ENCODE data around the gene ATP6AP1.

Gene ATP6AP1

DNA sequence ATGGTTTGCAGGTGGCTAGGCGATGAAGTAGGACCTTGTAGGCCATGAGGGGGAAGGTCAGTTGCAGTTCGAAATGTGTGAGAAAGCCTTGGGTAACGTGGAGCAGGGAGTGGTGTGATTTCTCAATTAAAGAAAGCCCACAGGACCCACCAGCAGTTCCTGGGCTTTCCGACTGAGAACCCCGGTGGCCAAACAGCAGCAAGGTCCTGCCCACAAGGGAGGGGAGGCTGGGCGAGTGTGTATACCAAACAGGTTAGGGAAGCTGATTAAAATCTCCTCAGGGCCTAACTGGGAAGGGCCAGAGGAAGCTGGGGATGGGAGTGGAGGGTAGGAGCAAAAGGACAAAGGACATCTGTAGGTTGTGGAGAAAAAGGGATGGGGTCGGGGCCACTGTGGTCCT lies 2.4 kb downstream of the ATP6AP1 start:
- no peak for DNase-seq (ENCODE audit: low read depth)

DNA sequence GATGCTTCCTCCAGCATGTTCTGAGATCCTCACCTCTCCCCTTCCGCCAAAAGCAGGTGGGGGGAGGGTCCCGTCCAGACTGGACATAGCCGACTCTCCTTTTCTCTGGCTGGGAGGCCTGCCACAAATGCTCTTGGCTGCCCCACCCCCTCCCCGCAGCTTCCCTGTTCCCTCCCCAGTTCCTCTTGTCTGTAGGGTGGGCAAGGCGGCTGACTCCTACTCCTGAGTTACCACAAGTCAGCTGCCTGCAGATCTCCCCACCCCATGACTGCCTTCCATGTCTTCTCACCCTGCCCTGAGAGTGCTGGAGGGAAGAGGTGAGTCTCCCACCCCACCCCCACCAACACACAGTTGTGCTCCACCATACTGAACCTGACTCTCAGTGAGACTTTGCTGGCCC lies 2.9 kb downstream of the ATP6AP1 start:
- DNase-seq (ENCODE audit: low read depth): no peak

DNA sequence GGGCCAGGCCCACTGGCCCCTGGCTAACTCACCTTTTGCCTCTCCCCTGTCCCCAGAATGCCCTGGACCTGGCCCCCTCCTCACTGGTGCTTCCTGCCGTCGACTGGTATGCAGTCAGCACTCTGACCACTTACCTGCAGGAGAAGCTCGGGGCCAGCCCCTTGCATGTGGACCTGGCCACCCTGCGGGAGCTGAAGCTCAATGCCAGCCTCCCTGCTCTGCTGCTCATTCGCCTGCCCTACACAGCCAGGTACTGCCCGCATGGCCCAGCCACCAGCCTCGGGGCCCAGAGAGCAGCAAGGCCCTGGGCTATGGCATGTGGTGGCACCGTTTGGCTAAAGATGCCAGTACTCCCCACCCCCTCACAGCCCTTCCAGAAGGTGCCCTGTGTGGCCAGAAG lies 3.7 kb downstream of the ATP6AP1 start:
- DNase-seq (ENCODE audit: low read depth): no peak

DNA sequence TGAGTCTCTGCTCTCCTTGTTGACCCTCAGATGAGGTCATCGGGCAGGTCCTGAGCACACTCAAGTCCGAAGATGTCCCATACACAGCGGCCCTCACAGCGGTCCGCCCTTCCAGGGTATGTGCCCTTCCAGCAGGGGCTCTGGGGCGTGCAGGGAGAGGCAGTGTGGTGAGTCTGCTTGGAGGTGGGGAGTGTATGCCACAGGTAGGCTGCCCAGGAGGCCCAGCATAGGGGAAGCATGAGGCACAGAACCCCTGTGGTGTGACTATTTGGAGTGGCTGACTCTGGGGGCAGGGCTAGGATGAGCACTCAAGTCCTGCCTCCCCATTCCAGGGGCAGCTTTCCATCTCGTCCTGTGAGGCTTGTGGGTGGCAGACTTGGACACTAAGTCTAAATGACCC lies 5.1 kb downstream of the ATP6AP1 start:
- DNase-seq (ENCODE audit: low read depth): no peak

DNA sequence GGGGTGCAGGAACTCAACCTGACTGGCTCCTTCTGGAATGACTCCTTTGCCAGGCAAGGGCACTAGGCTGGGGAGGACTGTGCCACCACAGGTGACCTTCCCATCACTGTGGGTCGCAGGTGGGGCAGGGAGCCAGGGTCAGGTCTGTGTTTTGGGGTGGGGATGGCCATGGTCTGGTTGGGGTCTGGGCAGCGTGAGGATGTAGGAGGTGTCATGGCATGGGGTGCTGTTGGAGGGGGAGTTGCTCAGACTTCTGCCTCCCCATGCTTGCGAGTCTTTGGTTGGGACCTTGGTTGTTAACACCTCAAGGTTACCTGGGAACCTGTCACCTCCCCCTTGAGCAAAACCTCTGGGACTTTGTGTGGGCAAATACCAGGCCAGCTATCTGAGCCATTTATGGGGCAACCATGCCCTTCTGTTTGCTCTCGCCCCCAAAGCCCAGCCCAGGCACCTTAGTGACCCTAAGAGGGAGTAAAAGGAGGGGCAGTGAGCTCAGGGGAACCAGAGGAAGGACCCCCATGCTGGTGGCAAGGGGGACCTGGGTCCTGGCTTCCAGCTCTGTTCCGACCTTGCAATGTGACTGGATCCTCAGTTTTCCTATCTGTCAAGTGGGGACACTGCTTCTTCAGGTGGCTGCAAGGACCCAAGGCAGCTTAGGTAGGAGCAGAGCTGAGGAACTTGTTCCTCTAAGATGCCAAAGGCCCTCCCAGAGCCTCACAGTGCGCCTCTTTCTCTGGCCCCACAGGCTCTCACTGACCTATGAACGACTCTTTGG lies 6.1 kb downstream of the ATP6AP1 start:
- DNase-seq (ENCODE audit: low read depth): no peak

DNA sequence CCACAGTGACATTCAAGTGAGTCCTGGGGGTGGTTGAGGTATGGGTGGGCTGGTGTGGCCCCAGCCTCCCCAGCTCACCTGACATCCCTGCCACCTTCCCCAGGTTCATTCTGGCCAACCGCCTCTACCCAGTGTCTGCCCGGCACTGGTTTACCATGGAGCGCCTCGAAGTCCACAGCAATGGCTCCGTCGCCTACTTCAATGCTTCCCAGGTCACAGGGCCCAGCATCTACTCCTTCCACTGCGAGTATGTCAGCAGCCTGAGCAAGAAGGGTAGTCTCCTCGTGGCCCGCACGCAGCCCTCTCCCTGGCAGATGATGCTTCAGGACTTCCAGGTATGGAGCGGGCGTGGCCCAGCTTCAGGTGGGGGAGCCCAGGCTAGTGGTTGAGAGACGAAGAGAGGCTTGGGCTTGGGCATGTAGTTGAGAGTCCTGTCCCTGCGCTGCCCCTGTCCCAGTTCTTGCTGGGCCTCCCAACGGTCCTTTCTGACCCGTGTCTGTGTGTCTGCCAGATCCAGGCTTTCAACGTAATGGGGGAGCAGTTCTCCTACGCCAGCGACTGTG lies 6.8 kb downstream of the ATP6AP1 start:
- no peak for DNase-seq (ENCODE audit: low read depth)

DNA sequence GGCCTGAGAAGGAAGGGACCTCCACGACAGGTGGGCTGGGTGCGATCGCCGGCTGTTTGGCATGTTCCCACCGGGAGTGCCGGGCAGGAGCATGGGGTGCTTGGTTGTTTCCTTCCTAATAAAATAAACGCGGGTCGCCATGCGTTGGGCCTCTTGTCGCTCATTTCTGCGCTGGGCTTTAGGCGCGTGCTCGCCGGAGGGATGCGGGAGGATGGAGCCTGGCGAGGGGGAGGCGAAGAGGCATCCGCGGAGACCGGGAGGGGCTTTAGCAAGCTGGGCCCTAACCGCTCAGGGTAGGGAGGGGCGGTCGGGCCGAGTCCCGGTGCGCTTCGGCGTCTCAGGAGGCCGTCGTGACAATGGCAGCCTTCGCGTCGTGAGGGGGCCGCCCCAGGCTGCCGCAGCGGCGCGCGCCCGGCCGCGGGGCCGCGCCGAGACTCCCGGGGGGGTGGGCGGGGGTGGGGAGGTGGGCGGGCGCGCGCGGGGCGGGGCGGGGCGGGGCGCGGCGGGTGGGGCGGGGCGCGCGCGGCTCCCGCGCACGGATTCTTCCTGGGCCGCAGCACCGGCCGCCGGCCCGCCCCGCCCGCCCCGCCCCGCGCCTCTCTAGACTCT lies 8.0 kb downstream of the ATP6AP1 start:
- DNase-seq (ENCODE audit: low read depth): peak; percentile 46

DNA sequence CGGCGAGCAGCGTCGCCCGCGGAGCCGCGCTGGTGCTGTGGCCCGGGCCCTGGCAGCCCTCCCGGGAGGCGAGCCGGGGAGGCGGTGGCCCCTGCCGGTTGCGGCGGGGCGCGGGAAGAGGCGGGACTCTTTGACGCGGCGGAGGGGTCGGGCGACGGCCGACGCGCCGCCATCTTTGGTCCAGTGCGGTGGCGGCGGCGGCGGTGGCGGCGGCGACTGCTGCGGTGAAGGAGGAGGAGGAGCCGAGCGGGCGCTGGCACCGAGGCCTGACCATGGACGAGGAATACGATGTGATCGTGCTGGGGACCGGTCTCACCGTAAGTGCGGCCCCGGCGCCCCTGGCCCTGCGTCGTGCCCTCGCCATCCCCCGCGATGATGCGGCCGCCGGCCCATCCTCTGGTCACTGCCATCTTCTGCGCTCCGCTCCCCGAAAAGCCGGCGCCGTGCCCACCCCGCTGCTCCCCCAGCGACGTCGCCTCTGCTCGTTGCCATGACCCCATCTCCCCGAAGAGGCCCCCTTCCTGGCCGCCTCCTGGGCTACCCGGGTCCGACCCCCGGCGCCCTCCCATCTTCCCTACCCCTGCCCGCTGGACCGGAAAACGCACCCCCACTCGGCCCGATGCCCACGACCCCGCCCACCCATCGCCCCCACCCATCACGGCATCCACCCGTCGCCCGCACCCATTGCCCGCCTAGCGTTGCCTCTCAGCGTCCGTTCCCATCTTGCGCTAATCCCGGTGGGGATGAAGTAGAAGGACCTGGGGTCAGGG lies 8.7 kb downstream of the ATP6AP1 start, which contains the start of gene GDI1:
Gene GDI1 (plus strand): TSS at position 172 of the 770 bp plus-strand sequence. CDS start 101 bp downstream, at position 273.
- DNase-seq (ENCODE audit: low read depth): peak; percentile 42

DNA sequence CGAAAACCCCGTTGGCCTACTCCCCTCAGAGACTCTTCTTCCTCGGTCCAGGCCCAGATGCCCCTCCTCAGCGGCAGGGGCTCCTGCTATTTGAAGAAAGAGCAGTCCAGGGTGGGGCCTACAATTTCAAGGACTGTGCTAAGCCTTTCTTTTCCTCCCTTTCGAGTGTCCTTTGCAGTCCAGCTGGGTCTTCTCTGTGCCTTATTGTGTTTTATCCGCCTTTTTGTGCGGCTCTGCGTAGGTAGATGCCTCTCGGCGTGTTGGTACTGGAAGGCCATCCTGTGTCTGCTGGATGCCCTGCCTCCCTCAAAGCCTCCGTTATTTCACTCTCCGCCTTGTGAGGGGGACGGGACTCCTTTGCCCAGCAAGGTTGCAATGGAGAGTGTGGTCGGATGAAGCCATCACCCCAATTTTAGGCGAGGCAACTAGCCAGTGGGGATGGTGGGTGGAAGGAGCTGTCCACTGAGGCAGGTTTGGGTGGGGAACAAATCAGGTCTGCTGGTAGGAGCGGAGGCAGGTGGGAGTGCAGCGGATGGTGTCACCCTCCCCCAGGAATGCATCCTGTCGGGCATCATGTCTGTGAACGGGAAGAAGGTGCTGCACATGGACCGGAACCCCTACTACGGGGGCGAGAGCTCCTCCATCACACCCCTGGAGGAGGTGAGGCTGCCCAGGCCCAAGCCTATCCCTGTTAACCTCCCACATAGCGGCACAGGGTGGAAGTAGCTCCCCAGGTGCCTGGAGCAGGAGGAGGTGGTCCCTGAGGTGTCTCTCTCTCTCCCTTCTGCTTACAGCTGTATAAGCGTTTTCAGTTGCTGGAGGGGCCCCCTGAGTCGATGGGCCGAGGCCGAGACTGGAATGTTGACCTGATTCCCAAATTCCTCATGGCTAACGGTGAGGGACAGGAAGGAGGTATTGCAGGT lies 9.8 kb downstream of the ATP6AP1 start:
- no peak for DNase-seq (ENCODE audit: low read depth)

DNA sequence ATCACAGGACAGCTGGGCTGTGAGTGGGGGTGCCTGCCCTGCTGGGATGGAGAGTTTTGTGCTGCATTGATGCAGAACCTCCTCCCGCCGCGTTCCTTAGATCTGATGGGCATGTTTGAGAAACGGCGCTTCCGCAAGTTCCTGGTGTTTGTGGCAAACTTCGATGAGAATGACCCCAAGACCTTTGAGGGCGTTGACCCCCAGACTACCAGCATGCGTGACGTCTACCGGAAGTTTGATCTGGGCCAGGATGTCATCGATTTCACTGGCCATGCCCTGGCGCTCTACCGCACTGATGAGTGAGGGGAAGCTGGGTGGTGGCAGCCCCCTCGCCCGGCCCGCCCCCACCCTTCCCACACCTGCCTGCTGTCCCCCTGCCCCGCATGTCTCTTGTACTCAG lies 11.4 kb downstream of the ATP6AP1 start:
- no peak for DNase-seq (ENCODE audit: low read depth)

DNA sequence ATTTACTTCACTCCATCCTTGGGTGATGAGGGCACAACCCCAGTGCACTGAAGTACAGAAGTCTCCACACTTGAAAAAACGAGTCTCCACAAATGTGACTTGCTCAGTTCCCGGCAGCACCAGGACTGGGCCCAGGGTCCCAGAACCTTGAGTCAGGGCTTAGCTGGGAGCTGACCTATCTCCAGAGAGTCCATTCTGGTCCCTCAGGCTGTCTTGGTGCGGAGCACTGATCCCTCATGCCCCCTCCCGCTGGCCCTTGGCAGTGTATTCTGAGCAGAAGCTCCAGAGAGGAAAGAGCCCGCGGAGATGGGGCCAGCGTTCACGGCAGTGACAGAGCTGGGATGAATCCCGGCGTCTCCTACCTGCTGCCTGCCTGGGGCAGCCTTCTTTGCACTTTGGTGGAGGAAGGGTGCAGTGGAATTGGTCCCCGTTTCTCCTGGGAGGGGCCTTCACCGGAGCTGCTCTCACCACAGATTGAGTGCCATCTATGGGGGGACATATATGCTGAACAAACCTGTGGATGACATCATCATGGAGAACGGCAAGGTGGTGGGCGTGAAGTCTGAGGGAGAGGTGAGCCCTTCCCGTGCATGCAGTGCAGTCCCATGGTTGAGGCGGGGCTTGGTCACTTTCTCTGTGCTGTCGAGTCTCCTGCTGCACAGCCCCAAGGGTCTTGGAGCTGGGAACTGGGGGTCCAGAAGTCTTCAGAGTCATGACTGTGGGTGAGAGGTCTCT lies 12.3 kb downstream of the ATP6AP1 start:
- DNase-seq (ENCODE audit: low read depth): no peak

DNA sequence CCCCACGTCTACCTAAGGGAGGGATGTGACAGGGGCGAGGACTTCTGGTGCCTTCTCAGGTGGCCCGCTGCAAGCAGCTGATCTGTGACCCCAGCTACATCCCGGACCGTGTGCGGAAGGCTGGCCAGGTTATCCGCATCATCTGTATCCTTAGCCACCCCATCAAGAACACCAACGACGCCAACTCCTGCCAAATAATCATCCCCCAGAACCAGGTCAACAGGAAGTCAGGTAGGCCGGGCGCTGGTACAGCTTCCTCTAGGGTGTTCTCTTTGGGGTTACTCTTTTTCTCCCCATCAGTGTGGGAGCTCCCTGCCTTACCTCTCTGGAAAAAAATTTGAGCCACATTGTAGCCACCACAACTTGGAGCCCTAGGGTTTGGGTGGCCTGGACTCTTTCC lies 13.1 kb downstream of the ATP6AP1 start:
- no peak for DNase-seq (ENCODE audit: low read depth)

DNA sequence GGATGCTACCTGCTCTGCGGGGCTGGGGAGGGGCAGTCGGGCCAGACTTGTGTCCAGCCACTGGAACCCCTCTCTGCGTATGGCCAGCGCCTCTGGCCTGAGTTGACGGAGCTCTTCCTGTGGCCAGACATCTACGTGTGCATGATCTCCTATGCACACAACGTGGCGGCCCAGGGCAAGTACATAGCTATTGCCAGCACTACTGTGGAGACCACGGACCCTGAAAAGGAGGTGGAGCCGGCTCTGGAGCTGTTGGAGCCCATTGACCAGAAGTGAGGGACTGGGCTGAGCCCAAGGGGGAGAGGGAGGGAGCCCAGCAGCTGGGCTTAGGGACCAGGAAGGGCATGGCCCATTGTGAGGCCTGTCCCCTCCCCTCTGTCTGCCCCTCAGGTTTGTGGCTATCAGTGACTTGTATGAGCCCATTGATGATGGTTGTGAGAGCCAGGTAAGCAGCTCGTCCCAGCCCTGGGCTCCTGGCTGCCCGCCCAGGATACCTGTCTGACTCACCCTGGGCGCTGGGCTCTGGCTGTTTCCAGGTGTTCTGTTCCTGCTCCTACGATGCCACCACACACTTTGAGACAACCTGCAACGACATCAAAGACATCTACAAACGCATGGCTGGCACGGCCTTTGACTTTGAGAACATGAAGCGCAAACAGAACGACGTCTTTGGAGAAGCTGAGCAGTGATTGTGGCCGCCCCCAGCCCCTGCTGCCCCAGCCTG lies 13.7 kb downstream of the ATP6AP1 start:
- DNase-seq (ENCODE audit: low read depth): no peak

DNA sequence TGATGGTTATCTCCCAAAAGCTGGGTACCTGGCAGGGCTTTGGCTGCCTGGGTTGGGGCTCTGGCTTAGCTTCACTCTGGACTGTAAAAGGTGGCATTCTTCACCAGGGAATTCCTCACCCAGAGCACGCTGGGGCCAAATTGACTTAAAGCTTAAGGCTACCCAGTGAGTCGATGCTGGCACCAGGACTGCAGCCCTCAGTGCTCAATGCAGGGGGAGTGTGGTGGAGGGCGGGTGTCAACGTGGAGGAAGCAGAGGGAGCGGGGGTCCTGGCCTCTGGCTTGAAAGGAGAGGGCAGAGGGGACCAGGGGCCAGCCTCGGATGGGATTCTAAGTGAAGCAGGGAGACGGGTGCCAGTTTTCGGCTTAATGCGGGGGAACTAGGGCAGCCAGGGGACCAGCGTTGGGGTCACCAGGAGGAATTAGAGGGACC lies 15.0 kb downstream of the ATP6AP1 start:
- no peak for DNase-seq (ENCODE audit: low read depth)

DNA sequence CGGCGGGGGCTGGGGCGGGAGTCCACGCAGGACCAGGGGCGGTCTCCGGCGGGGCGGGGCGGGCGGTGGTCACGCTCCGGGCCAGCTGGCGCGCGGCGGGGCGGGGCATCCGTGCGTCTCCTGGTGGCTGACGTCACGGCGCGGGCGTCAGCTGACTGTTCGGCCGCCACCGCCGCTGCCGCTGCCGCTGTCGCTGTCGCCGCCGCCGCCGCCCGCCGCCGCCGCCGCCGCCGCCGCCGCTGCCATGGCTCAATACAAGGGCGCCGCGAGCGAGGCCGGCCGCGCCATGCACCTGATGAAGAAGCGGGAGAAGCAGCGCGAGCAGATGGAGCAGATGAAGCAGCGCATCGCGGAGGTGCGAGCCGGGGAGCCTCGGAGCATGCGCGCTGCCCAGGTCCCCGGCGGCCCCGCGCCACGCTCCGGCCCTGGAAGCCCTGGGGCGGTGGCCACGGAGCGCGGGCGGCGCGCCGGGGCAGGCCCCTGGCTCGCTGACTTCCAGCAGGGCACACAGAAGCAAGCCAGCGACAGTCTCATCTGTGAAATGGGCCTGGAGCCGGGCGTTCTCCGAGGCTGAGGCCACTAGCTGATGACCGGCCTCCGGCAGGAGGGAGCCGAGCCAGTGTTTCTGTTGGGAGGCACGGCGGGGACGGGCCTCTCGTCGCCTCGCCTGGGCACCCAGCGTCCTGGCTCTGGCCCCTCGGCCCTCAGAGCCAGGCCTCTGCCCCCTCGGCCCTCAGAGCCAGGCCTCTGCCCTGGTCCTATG lies 15.7 kb downstream of the ATP6AP1 start, which contains the start of gene FAM50A:
Gene FAM50A (plus strand): TSS at position 150 of the 763 bp plus-strand sequence. CDS start 95 bp downstream, at position 245.
- DNase-seq (ENCODE audit: low read depth): peak; percentile 63

DNA sequence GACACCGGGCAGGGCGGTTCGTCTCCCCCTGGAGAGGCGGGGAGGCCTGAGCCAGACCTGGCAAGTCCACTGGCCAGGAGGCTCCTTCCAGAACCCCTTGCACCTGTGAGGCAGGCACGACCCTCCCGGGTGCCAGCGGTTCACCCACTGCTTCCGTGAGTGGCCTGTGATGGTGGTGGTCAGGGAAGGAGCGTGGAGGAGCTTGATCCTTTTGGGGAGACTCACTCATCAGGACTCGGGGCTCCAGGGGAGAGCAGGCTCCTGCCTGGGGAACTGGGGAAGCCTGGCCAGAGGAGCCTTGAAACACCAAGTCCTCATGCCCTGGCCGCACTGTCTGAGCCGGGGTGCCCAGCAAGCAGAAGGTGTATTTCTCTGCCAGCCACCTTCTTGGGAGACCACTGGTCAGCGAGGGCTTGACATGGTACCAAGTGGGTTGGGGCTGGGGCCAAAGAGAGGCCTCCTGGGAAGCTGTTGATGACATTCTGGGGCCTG lies 16.3 kb downstream of the ATP6AP1 start:
- no peak for DNase-seq (ENCODE audit: low read depth)

DNA sequence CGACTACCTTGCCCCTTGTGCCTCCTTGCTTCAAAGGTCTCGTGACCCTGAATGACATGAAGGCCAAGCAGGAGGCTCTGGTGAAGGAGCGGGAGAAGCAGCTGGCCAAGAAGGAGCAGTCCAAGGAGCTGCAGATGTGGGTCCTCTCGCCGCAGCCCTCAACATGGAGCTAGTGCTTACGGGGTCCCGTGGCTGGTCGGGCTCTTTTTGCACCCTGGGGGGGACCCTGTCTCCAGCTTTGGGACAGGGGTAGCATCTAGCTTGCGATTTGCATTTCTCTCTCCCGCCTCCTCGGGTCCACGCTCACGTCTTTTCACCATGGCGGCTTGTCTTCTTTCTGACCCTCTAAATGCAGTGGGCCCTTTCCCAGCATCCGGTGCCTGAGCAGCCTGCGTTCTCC lies 17.3 kb downstream of the ATP6AP1 start:
- no peak for DNase-seq (ENCODE audit: low read depth)

DNA sequence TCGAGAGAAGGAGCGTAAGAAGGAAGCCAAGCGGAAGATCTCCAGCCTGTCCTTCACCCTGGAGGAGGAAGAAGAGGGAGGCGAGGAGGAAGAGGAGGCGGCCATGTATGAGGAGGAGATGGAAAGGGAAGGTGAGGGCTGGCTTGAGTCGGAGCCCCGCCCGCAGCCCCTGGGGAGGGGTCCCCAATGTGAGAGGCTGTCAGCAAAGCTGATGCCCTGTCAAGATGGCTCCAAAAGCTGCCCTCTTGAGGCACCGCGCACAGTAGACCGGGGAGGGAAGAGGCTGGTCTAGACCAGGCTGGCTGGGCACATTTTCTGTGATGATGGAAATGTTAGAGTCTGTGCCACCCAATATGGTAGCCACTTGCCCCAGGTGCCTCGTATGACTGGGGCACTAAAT lies 18.0 kb downstream of the ATP6AP1 start:
- DNase-seq (ENCODE audit: low read depth): no peak

DNA sequence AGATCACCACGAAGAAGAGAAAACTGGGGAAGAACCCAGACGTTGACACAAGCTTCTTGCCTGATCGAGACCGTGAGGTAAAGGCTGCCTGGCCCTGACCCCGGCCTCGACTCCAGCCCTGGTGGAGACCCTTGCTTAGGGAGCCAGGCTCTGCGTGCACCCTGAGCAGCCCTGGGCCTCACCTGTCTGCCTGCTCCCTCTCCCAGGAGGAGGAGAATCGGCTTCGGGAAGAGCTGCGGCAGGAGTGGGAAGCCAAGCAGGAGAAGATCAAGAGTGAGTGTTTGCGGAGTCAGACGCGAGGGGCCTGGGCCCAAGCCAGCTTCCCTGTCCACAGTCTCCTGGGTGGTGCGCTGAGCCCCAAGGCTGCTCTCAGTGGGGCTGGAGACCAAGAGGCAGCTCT lies 20.0 kb downstream of the ATP6AP1 start:
- no peak for DNase-seq (ENCODE audit: low read depth)

All from activated T-helper 9 cell treated with anti-CD3 and anti-CD28 coated beads, Interleukin-2, amount 50 U/mL, for 16 hours (primary cell).